22Rv1 (cell line): ENCODE data around the gene FGF21.

Experiments
- ZFX ChIP-seq: fragments of 450-650 bp; IDR thresholded peaks from 2 replicates; pipeline ENCODE4 v1.6.1; 2017; ENCODE audit warnings: antibody characterized with exemption, borderline replicate concordance
- TF ChIP-seq, protein P1 (sequence below): fragments of 450-650 bp; IDR thresholded peaks from 2 replicates; pipeline ENCODE4 v1.5.1; 2017; ENCODE audit warnings: mild to moderate bottlenecking

DNA sequence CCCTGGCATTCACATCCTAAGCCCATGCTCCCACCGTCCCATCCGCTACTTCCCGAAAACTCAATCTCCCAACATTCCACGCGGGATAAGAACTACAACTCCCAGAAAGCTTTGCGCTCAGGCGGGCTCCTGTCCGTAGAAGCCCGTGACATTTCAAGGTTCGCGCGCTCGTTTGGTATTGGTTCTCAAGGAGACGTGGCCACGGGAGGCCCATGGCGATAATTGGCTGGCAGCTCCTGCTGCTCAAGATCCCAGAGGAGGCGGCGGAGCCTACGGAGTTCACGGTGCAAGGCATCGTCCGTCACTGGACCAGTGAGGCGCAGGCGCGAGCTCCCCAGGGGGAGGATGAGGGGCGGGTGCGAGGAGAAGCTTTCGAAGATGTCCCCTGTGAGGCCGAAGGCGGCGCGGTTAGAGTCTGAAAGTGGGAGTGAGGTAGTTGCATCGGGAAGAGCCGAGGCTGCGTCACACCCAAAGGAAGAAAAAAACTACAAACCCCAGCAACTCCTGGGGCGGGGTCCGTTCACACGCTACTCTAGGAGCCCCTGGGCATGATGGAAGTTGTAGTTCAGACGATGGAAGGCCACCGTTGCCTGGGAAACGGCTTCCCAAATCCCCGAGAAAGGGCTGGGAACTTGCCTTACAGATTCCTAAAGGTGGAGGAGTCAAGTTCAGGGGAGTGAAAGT is 34.6 kb upstream of the FGF21 start:
- TF ChIP-seq, protein P1, sequence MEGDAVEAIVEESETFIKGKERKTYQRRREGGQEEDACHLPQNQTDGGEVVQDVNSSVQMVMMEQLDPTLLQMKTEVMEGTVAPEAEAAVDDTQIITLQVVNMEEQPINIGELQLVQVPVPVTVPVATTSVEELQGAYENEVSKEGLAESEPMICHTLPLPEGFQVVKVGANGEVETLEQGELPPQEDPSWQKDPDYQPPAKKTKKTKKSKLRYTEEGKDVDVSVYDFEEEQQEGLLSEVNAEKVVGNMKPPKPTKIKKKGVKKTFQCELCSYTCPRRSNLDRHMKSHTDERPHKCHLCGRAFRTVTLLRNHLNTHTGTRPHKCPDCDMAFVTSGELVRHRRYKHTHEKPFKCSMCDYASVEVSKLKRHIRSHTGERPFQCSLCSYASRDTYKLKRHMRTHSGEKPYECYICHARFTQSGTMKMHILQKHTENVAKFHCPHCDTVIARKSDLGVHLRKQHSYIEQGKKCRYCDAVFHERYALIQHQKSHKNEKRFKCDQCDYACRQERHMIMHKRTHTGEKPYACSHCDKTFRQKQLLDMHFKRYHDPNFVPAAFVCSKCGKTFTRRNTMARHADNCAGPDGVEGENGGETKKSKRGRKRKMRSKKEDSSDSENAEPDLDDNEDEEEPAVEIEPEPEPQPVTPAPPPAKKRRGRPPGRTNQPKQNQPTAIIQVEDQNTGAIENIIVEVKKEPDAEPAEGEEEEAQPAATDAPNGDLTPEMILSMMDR, result no peak
- no peak for TF ChIP-seq ZFX
